ENCODE results near the gene VPS51.
"Not testable (repeated sequence)": the region's sequence is repeated elsewhere in the genome, so short reads cannot be mapped to it uniquely, and the experiment has no call there.

The VPS51 gene

GRCh38 chr11:65136515-65137096 is 40.6 kb downstream of the VPS51 start:
- DNase-seq, result no peak

- DNase-seq, result no peak
Observed at GRCh38 chr11:65141896-65142494, 46.0 kb downstream of the VPS51 start.

GRCh38 chr11:65147352-65148075 is 51.5 kb downstream of the VPS51 start:
- DNase-seq, result no peak

GRCh38 chr11:65148657-65149056 is 52.6 kb downstream of the VPS51 start:
- DNase-seq, result peak; percentile 80

- DNase-seq, result not testable (repeated sequence)
Observed at GRCh38 chr11:65150131-65150508, 54.1 kb downstream of the VPS51 start.

GRCh38 chr11:65150509-65151299 is 54.7 kb downstream of the VPS51 start:
- DNase-seq, result peak; percentile 78

- no peak for DNase-seq
Observed at GRCh38 chr11:65151331-65151899, 55.4 kb downstream of the VPS51 start.

- DNase-seq, result no peak
Observed at GRCh38 chr11:65152122-65152521, 56.1 kb downstream of the VPS51 start.

GRCh38 chr11:65156256-65156655 is 60.2 kb downstream of the VPS51 start:
- no peak for DNase-seq

GRCh38 chr11:65156926-65157325 is 60.9 kb downstream of the VPS51 start:
- no peak for DNase-seq

GRCh38 chr11:65157336-65157735 is 61.3 kb downstream of the VPS51 start:
- no peak for DNase-seq

- DNase-seq, result no peak
Observed at GRCh38 chr11:65159012-65159411, 63.0 kb downstream of the VPS51 start.

- DNase-seq, result no peak
Observed at GRCh38 chr11:65160643-65161042, 64.6 kb downstream of the VPS51 start.

Measured in NCI-H2171 treated with DMSO at 0.1 percent for 48 hours (cell line).